HPDE6-E6E7 (cell line): ENCODE results near the gene NME9.
A peak's percentile ranks its signal among the peaks of the same experiment; 100 is the strongest.

ENCODE experiments used
- DNase-seq: peaks from one replicate; pipeline ENCODE4 v3.0.0; 2011; ENCODE audit warnings: missing footprints; ENCODE audit errors: extremely low spot score

The NME9 gene

DNA sequence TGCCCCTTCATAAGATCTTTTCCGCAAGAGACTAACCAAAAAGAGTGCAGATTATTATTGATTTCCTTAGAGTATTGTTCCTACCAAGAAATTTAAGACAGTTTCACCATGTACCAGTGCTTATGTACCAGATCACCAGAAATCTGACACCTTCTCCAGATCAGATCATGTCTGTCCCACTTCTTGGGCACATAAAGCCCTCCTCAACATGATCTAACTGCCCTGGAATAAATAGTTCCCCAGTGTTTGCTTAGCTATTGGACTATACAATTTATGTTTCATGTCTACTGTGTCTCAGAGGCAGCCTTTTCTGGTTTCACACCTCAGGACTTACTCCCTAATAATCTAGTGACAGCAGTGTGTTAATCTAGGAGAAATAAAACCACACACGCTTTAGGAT lies 46.8 kb downstream of the NME9 start:
- DNase-seq = no peak

DNA sequence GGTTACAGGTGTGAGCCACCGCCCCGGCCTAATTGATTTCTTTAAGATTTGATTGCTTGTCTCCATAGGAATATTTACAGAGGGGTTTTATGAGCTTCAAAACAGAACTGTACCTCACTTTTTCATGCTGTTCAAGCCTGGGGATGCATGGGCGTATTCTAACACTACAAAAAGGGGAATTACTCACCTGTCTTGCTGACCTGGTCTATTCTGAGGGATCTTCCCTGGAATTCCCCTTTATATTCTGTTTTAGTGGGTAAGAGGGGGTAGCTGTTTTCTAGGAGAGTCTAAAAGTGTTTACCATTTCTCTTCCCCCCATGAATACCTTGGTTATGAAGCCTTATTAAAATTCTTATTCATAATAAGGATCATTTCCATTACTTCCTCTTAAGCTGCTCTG lies 48.1 kb downstream of the NME9 start:
- peak; percentile 8 for DNase-seq

DNA sequence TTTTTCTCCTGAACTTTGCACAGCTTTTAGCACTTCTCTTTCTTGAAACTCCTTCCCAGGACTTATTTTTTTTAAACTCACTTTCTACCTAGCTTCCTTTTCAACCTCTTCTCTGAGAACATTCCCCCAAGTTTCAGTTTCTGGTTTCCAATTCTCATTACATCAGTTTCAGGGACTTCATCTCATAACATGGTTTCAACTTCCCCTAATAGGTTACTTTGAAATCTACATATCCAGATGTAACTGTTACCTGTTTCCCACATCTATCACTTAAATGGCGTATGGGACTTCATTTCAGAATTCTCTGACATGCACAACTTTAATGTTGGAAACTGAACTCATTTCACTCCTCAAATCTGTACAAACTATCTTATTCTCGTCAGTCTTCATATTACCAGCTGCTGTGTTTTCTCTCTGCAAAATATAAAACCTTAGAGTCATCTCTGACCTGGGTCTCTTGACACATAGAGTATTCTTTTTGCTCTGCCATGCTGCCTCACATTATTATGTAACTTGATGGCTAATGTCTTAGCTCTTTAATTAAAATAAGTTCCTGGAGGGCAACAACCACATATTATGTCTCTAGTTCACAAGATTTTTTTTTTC lies 58.4 kb downstream of the NME9 start:
- DNase-seq = no peak

- DNase-seq = no peak
Observed at GRCh38 chr3:138270245-138270644, 59.4 kb downstream of the NME9 start.

DNA sequence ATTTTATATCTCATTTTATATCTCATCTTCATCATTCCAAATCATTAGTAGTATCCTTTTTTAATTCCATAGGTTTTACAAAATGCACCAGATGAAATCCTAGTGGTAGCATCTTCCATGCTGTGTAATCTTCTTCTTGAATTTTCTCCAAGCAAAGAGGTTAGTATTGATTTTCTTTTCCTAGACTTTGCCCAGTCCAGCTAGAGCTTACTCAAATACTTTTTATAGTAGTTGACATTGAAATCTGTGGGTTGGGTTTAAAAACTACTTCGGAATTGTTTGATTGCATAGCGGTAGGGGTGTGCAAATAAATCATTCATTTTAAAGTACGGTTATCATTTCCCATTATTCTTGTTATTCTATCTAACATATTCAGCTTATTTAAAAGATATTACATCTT lies 62.6 kb downstream of the NME9 start:
- DNase-seq = no peak

GRCh38 chr3:138265745-138266144 lies 63.9 kb downstream of the NME9 start:
- no peak for DNase-seq

DNA sequence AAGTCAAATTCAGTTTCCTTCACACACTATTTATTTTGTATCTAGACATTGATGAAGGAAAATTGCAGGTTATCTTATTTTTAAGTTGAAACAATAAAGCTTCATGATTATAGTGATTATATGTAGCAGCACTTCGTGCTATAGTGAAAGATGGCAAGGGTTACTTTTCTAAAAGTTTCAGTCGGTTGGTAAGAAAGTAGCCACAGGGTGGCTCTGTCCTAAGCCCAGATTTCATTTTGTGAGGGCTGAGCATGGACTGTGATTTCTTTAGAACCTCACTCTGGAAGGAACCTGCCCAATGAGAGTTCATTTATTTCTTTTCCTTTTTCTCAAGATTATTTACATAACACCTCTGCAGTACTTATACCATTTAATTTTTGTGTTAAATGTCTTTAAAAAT lies 66.5 kb downstream of the NME9 start:
- DNase-seq = no peak

- no peak for DNase-seq
Observed at GRCh38 chr3:138260611-138261010, 69.0 kb downstream of the NME9 start.

- DNase-seq = no peak
Observed at GRCh38 chr3:138259126-138259525, 70.5 kb downstream of the NME9 start.

GRCh38 chr3:138257986-138258385 lies 71.7 kb downstream of the NME9 start:
- no peak for DNase-seq

DNA sequence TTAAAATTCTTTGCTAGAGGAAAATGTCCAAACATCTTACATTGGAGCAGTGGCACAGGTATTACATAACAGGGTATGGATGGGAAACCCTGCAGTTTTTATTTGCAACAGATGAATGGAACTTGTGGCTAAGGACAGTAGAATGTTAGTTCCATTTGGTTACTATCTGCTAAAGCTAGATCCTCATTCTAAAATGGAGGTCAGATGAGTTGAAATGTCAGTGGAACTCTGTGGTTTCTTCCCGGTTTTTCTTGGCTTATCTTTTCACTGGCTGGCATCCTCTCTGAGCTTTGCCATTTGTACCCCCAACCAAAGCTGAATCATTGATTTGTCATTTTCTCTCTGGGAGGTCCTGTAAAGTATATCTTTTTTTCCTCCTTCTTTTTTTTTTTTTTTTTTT lies 73.6 kb downstream of the NME9 start:
- DNase-seq = no peak

DNA sequence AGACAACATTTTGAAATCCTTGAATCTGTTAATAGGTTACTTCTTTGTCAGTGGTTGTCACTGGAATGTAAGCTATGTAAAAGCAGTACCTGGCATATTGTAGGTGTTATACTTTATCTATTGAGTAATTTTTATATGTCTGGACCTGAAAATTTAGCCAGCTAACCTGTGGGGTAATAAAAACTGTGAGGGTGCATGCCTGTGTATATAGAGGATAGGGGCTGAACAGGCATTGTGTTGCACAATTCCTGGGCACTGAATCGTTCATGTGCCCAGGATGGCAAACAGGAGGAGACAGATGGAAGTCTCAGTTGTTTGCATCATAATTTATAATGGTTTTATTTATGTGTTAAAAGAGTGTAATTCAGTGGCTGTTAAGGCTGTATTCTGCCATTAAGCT lies 75.4 kb downstream of the NME9 start:
- DNase-seq = no peak

GRCh38 chr3:138253609-138254008 lies 76.0 kb downstream of the NME9 start:
- no peak for DNase-seq
